ENCODE data around the gene AREL1. TPM values are rescaled to one million over a fixed set of nuclear protein-coding genes. Genes with fewer than 3 reads are reported as not detected.

The AREL1 gene
- total and polyA plus RNA-seq, 2 donors (not counting 3 experiments of a cell fraction or from before 2014, with no cell fraction given), result 46.4 to 67.2 TPM

DNA sequence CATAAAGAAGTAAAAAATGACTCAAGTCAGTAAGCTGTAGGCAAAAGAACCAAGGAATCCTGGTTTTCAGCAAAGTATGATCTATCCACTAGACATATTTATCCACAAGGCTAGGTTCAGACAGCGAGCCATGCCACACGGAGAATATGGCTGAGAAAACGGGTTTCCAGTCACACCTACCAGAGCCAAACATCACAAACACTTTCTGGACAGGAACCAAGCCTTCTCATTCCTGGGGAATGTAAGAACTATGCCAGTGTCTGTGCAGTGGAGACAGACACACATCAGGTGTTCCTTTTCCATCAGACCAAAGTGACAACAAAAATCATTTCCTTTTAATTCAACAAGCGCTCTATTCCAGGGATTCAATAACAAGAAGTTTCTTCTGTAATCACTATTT is 41.1 kb downstream of the AREL1 start:
- Histone ChIP-seq H3K9me3 (replicated peaks; ENCODE audit: control insufficient read depth, insufficient read depth, low read length) (no peaks in the 10 kb centered on the region), H3K4me2 (ENCODE audit: insufficient read depth, low read length) (peak overlapping the region; percentile 71), H4K20me1 (replicated peaks; ENCODE audit: control insufficient read depth, extremely low read depth, insufficient read depth, low read length) (no peaks in the 10 kb centered on the region), H3K9me1 (replicated peaks; ENCODE audit: control insufficient read depth, extremely low read depth, insufficient read depth, low read length) (no peaks in the 10 kb centered on the region), H3K79me2 (ENCODE audit: control insufficient read depth, insufficient read depth, low read length) (no peaks in the 10 kb centered on the region), H3K27me3 (ENCODE audit: control insufficient read depth in 2 of 2, insufficient read depth in 2 of 2, low read length in 2 of 2) (no peaks in the 10 kb centered on the region), H3K4me1 (ENCODE audit: control insufficient read depth, extremely low read depth, insufficient read depth, low read length) (peaks cover 43% of the 10 kb centered on the region), H3K36me3 (ENCODE audit: control insufficient read depth in 2 of 2, extremely low read depth in 1 of 2, insufficient read depth in 2 of 2, low read length in 2 of 2) (peaks cover 17 to 30% of the 10 kb centered on the region in 2 experiments), H3K4me3 (replicated peaks in 1 of 3; ENCODE audit: insufficient read depth in 1 of 3, low read depth in 1 of 3, low read length in 3 of 3) (no peak overlapping the region), H3K9ac (replicated peaks; ENCODE audit: extremely low read depth, insufficient read depth, low read length) (peak overlapping the region; percentile 60), H3K27ac (ENCODE audit: insufficient read depth, low read depth, low read length) (peak overlapping the region; percentile 89), H2AFZ (ENCODE audit: low read depth, low read length) (no peak overlapping the region)
- DNase-seq (ENCODE audit: low read depth, low spot score) (peak; percentile 85), FAIRE-seq (peak; percentile 93)
- CTCF ChIA-PET, result interaction anchor here (2.0 to 4.2 kb wide), 5 partner anchors 25 to 63 kb away, joined by 5 to 31 read pairs (median 19); partner anchors contain the start of gene LTBP2
- POLR2A ChIA-PET, result interaction anchor here (1.1 to 2.7 kb wide), 2 partner anchors 52 to 53 kb away, joined by 4 to 11 read pairs; no protein-coding TSS in a partner anchor
- dilution Hi-C loops (cut with MboI; ENCODE audit: extremely low pct_ligation_motif_present, low sequenced_read_pairs) (no loop called here), intact Hi-C loops (cut with micrococcal nuclease) (loop anchor here (1.0 to 5.0 kb wide), 2 partner anchors 53 to 131 kb away; no protein-coding TSS in a partner anchor)
- TF ChIP-seq POLR2A (IDR thresholded peaks at IDR 0.05; ENCODE audit: low read depth, low read length), result no peak
- TF ChIP-seq, protein P1, sequence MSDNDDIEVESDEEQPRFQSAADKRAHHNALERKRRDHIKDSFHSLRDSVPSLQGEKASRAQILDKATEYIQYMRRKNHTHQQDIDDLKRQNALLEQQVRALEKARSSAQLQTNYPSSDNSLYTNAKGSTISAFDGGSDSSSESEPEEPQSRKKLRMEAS (IDR thresholded peaks at IDR 0.05; ENCODE audit: insufficient read depth, insufficient read length), result no peak
- peak; percentile 66 for TF ChIP-seq POLR2AphosphoS5 (IDR thresholded peaks at IDR 0.05; ENCODE audit: insufficient read depth, low read depth, low read length)
- TF ChIP-seq MYC (IDR thresholded peaks at IDR 0.05; ENCODE audit: low read depth, low read length), result no peak
- no peak for TF ChIP-seq GATA2 (IDR thresholded peaks at IDR 0.05; ENCODE audit: insufficient read depth, insufficient read length, low read depth, low read length)
- TF ChIP-seq JUN (IDR thresholded peaks at IDR 0.05; ENCODE audit: borderline replicate concordance, insufficient read depth, insufficient read length, low read depth), result peak; percentile 39
- no TSS peak for BruUV-seq (replicated peaks)
